GM12801 (cell line): ENCODE data around the gene B3GAT1.

Experiments
- TF ChIP-seq, protein P1 (sequence below): IDR thresholded peaks from one replicate; pipeline ENCODE4 v1.5.1; 2011; ENCODE audit warnings: control low read depth; ENCODE audit not compliant: insufficient read length; ENCODE audit errors: extremely low read depth

Gene B3GAT1

DNA sequence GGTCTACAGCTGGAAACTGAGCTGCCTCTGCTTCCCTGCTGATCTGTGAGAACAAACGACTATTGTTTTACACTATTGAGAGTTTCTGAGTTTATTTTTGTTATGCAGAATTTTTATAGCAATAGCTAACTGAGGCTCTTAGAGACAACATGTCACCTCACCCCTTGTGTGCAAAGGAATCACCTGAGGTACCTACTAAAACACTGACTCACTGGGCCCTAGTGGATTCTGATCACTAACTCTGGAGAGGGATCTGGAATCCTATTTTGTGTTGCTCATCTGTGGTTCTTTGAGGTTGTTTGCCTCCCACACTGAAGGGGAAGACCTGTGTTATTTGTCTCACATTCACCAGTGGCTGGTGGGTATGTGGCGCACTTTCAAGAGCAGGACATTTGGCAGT lies 13.4 kb upstream of the B3GAT1 start:
- TF ChIP-seq, protein P1, sequence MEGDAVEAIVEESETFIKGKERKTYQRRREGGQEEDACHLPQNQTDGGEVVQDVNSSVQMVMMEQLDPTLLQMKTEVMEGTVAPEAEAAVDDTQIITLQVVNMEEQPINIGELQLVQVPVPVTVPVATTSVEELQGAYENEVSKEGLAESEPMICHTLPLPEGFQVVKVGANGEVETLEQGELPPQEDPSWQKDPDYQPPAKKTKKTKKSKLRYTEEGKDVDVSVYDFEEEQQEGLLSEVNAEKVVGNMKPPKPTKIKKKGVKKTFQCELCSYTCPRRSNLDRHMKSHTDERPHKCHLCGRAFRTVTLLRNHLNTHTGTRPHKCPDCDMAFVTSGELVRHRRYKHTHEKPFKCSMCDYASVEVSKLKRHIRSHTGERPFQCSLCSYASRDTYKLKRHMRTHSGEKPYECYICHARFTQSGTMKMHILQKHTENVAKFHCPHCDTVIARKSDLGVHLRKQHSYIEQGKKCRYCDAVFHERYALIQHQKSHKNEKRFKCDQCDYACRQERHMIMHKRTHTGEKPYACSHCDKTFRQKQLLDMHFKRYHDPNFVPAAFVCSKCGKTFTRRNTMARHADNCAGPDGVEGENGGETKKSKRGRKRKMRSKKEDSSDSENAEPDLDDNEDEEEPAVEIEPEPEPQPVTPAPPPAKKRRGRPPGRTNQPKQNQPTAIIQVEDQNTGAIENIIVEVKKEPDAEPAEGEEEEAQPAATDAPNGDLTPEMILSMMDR = no peak

DNA sequence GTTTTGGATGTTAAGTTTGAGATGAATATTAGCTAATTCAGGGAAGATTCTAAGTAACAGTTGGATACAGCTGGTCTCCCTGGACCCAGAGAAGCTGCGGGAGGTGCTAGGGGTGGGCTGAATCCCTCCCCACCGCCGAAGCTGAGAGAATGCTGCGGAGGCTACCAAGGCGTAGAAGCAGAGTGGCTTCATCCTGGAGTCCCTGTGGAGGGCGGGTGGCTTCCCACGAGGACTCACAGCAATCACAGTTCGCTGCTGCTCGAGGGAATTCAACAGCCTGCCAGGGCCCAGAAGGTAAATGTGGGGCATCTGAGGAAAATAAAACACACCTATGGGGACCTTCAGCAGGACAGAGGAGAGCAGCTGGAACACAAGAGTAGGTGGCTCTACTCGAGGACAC lies 11.1 kb upstream of the B3GAT1 start:
- TF ChIP-seq, protein P1 = no peak

DNA sequence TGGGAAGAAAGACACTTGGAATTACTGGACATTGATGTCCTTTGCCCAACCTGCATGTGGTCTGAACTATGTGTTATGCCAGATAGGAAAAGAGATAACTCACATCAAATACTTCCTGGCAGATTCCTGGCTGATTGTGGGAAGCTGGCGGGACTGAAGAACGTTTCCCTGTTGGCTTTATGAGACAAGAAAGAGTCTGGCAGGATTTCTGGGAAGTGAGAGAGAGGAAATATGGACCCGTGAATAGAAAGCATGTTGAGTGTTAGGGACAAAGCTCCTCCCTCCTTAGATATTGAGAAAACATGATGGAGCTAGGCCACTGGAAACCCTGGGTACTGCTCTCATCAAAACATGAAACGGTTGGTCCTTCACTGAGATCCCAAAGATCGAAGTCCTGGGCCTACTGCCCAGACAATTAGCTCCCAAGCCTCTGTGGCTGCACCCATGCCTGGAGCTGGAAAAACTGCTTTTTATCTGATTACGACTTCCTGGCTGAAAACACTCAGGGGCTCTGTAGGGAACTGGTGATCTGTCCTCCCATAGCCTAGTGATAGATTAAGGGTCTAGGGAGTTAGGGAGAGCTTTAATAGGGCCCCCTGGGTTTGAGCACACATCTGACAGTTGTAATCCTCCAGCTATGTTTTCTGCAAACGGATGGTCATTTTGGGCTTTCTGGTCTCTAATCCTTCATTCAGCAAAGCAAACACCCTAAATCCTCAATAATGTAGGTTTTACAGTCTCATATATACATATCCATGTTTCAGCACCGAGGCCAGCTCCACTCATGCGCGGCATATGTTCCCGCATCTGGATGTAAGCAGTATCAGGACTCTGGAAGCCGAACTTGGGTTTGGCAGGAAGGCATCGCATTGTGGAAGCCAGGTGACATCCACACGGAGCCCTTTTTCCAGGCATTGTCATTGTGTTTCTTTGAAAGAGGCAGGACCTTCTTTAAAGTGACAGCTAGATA lies 6.1 kb upstream of the B3GAT1 start:
- TF ChIP-seq, protein P1 = no peak

DNA sequence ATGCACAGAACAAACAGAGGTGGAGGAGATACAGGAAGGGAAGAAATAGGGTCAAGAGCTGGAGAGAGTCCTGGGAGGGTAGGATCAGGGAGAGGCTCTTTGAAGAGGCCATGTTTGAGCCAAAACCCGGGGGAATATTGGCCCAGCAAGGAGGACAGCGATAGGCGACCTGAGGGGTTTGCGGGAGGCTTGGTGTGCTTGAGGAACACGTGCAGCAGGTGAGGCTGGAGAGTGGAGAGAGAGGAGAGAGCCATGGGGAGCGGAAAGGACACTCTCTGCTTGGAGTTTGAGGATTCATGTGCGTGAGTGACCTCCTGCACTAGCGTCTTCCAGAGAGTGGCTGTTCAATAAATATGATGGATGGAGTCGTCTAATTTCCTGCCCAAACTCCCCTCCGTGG lies 4.7 kb upstream of the B3GAT1 start:
- TF ChIP-seq, protein P1 = no peak

DNA sequence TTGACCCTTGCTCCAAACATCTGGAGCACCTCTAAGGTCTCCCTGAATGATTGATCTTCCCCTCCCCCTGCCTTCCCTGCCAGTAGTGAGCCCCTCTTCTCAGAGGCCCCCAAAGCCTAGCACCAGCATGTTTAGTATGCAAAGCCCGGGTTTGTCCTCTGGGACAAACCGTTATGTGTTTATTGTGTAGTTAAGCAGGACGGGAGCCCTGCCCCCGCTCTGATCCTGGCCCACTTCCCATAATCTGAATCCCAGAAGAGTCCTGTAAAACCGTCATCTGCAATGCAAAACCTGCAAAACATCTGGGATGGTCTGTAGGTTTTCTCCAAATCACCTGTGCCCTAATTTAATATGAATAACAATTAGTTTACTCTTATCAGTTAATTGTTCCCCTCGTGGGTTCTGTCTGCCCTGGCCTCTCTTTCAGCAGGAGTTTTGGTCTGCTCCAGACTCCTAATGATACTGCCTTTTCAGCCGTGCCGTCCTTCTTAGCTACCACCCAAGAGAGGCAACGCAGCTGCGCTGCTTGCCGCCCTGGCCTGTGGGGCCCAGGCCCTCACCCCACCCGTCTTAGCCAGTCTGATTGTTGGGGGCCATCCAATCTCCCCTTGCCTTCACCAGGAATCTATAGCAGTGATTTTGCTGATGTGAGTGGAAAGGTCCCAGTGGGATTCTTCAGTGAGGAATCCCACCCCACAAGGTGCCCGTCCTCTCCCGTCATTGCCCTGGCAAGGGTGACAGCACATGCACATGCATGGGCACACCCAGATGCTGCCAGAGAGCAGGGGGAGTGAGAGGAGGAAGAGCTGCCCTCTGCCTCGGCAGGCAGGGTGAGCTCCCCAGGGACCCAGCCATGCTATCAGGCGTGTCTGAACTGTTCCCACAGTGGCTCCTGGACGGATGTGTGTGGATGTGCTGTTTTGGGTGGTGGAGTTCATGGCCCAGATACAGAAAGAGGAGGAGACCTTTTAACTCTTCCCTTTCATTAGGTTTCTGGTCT lies 3.0 kb upstream of the B3GAT1 start:
- TF ChIP-seq, protein P1 = no peak

DNA sequence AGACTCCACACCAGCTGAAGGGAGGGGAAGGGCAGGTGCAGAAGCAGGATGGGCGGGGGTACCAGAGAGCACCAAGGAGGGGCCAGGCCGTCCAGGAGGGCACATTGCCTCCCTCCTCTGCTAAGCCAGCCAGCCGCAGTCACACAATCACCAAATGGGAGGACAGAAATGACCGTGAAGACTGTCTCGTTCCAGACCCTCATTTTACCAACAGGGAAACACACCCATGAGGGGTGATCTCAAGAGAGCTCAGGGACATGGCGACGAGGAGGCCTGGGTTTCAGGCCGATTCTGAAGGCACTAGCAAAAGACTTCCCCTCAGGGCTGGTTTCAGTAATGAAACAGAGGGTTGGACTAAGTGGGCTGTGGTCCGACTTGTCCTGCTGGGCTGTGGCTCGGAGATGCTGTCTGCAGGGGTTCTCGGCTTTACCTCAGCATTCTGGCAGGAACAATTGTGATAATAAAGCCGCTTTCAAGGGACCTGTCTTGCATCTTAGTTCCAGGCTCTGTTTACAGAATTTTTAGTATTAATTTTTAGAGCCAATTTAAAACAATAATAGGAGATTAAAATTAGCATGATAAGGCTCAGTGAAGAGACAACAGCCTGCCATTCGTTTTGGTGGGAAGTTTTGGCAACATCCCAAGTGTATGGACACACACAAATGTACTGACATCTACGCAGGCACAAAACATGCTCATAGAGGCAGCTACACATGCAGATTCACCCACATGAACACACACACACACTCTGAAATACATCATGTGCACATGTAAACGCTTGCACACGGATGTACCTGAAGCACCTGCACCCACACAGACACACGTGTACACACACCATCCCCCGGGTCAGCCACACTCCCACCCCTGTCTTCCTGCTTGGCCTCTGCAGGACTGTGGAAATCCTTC lies 2.0 kb upstream of the B3GAT1 start:
- TF ChIP-seq, protein P1 = no peak
